C4-2B (cell line): Measurements from ENCODE around the gene RSPO4.

Source experiments
- H3K27ac ChIP-seq: fragments of 450-650 bp; 2 replicates; pipeline ENCODE4 v1.5.1; 2017
- CTCF ChIP-seq: fragments of 450-650 bp; conservative IDR thresholded peaks from 2 replicates; pipeline ENCODE4 v1.5.1; 2017; ENCODE audit warnings: mild to moderate bottlenecking
- ZFX ChIP-seq: fragments of 450-650 bp; IDR thresholded peaks from 2 replicates; pipeline ENCODE4 v1.6.1; 2017

RSPO4 gene

GRCh38 chr20:1001911-1002681 is at the start of gene RSPO4:
RSPO4 (minus strand) TSS chr20:1002311; CDS start chr20:1002164, 147 bp downstream.
- no peak within 1 kb of the TSS for H3K27ac ChIP-seq
- TF ChIP-seq ZFX, result no peak
- TF ChIP-seq CTCF, result no peak

GRCh38 chr20:1050440-1050839 is 48.3 kb upstream of the RSPO4 start:
- no peak overlapping the region for H3K27ac ChIP-seq
- no peak for TF ChIP-seq CTCF
- TF ChIP-seq ZFX, result no peak

GRCh38 chr20:1045860-1046418 is 43.8 kb upstream of the RSPO4 start:
- no peak for TF ChIP-seq CTCF
- TF ChIP-seq ZFX, result no peak
- no peak overlapping the region for H3K27ac ChIP-seq

- TF ChIP-seq CTCF (no peak), ZFX (no peak)
- H3K27ac ChIP-seq, result no peak overlapping the region
These were observed 39.8 kb upstream of the RSPO4 start for GRCh38 chr20:1041845-1042390.

GRCh38 chr20:1038205-1038604 is 36.1 kb upstream of the RSPO4 start:
- H3K27ac ChIP-seq, result no peak overlapping the region
- TF ChIP-seq CTCF, result no peak
- TF ChIP-seq ZFX, result no peak

GRCh38 chr20:1037039-1037438 is 34.9 kb upstream of the RSPO4 start:
- TF ChIP-seq ZFX, result no peak
- no peak for TF ChIP-seq CTCF
- H3K27ac ChIP-seq, result no peak overlapping the region

- no peak overlapping the region for H3K27ac ChIP-seq
- no peak for TF ChIP-seq ZFX
- no peak for TF ChIP-seq CTCF
These were observed 33.4 kb upstream of the RSPO4 start for GRCh38 chr20:1035466-1035865.
